NCI-H748 (cell line): ENCODE data around the gene KIF23.
"Not testable (repeated sequence)": the region's sequence is repeated elsewhere in the genome, so short reads cannot be mapped to it uniquely, and the experiment has no call there.

ENCODE experiments used
- DNase-seq: peaks from one replicate; lab custom pipeline; 2025; ENCODE audit not compliant: unreplicated experiment; lab: John Stamatoyannopoulos, UW

KIF23 gene

DNA sequence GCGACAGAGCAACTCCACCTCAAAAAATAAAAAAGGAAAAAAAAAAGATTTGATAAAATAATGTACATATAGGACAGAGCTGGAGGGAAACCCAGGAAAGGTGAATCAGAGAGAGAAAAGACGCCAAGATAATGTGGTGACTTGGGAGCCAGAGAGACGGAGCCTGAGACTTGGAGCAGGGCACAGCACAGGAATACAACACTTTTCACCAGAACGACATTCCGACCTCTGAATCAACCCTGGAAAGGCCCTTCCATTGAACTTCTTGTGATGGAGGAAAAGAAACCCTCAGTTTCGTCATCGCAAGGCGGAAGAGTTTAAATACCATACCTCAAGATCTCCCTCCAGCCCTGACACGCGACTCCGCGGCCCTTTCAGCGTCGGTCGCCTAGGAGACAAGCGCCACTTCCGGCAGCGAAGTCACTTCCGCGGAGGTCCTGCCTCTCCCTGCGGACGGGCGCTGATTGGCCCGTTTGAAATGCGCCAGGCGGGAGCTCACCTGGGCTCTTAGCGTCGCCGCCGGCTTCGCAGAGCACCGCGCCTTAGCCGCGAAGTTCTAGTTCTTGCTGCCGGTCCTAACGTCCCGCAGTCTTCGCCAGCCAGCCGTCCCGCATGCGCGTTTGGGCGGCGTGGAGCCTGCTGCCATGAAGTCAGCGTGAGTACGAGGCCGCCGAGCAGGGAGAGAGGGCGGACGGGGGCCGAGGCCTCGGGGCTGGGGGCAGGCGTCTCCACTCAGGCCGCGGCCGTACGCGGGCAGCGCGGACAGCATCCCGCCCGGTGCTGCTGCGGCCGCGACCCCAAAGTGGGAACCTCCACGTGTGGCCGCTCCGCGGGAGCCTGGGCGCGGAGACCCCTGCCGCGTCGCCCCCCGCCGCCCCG, at the start of gene KIF23:
Gene KIF23 (plus strand): TSS at position 528 of the 879 bp plus-strand sequence. CDS start 117 bp downstream, at position 645.
- peak; percentile 93 for DNase-seq

DNA sequence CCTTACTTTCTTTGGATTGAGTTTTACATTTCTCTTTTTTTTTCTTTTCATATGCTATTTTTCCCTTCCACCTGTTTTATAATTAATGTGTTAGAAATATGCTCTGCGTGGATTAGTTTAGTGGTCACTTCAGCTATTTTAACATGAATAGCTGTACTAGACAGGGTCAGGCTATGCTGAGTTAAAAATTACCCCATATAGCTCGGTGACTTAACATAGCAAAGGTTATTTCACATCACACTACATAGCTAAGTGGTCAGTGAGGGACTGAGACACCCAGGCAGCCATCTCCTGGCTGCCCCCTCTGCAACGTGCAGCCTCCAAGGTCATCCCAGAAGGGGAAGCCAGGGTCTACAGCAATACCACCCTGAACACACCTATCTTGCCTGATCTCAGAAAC, 46.9 kb upstream of the KIF23 start:
- no peak for DNase-seq

DNA sequence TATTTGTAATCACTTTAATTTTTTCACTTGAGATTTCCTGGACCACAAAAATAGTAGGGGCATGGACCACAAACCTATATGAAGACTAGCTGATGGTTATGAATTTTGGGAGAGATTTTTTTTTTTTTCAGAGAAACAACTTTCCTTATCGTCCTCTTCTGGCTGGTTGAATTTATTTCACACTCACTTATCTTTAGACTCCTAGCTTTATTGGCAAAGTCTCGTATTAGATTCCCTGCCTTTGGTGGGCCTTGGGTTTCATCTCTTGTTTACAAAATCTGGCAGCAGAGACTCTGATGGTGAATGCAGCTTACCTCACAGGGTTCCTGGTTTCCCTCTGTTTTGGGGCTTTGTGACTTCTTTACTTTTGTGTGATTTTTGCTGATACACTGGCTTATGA, 44.5 kb upstream of the KIF23 start:
- DNase-seq, result no peak

DNA sequence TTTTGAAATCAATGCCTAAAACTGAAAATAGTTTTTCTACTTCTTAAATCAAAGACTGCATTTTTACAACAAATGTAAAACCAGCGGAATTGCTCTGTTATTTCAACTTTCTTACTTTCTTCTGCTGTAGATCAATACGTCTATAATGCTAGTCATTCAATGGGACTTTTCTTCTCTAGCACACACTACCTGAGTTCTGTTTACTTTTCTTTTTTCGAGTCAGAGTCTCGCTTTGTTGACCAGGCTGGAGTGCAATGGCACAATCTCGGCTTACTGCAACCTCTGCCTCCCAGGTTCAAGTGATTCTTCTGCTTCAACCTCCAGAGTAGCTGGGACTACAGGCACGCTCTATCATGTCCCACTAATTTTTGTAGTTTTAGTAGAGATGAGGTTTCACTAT, 40.7 kb upstream of the KIF23 start:
- DNase-seq, result no peak

DNA sequence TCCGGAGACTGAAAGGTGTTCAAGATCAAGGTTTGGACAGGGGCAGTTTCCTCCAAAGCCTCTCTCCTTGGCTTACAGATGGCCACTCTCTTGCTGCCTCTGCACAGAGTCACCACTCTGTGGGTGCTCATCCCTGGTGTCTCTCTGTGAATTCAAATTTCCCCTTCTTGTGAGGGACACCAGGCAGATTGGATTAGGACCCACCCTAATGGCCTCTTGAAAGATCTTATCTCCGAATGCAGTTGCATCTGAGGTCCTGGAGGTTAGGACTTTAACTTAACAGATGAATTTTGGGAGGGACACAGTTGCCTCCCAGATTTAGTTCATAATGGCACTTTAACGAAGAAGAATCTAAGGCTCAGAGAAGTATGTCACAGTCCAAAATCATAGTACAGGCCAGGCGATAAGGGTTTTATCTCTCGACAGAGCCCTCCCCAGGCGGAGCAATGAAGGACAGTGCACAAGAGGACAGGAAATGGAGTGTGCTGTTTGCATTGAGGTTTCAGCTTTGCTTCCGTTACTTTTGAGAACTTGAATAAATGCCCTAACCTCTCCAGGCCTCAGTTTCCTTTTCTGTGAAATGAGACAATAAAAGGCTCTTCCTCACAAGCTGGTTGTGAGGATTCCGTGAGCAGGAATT, 38.9 kb upstream of the KIF23 start:
- DNase-seq, result no peak

DNA sequence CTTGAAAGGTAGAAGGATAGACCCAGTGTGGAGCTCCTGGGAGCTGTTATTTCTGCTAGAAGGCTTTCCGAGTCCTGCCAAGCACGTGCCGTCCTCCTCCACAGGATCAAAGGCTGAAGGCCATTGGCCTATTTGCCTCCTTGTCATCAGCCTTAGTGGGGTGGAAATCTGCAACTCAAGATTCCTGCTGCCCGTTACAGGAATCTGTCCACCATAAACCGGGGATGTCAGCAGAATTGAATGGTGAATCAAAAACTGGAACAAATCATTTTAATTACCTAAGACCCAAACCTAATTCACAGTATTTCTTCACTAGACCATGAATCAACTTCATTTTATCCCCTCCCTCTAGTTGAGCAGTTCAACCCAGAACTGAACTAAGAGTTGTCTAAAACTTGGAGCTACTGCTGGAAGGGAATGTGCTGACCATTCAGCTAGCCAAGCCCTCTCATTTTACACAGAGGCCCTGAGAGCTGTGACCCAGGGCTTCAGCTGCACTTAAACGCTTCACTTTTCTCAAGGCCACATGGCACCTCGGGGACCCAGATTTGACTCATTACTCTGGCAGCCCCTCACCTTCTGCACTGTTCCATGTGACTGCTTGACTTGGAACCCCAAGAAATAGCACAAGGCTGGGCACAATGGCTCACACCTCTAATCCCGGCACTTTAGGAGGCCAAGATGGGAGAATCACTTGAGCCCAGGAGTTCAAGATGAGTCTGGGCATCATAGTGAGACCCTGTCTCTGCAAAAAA, 36.8 kb upstream of the KIF23 start:
- no peak for DNase-seq

DNA sequence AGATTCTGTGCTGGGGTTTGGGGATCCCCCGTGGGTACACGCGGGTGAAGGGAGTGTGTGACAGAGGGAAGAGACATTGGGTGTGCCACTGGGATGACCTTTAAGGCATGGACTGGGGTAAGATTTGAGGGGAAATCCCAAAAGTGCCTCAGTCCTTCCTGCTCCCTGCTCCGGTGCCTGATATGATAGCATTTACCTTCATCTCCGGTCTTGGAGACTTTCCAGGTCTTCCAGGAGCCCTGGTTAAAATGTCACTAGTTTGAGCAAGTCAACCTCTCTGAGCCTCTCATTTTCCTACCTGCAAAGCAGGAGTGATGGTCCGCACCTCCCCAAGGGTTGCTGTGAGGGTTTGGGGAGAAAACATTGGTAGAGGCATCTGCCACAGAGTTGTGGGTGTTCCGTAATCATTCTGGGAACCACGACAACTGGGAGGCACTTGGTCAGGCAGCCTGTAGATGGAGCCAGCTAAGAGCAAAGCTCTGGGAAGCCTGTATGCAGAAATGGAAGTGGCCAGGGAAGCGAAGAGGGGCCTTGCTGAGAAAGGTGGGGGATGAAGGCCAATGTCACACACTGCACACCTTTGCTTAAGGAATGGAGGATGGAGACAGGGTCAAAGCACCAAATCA, 33.9 kb upstream of the KIF23 start:
- no peak for DNase-seq

DNA sequence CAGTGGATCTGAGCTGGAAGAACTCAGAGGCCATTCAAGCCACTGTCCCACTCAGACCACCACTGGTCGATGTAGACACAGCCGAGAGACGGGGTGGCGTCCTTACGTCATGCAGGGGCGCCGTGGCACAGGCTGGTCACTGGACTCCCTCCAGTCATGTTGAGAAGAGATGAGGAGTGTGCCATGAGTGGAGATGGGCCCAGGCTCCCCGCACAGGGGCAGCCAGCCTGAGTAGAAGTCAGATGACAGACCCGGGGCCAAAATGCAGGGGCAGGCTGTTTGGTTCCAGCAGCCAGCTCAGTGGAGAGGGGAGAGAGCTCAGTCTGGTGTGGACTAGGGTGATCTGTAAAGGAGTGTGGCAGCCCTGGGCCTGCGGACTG, 33.4 kb upstream of the KIF23 start:
- DNase-seq, result no peak

DNA sequence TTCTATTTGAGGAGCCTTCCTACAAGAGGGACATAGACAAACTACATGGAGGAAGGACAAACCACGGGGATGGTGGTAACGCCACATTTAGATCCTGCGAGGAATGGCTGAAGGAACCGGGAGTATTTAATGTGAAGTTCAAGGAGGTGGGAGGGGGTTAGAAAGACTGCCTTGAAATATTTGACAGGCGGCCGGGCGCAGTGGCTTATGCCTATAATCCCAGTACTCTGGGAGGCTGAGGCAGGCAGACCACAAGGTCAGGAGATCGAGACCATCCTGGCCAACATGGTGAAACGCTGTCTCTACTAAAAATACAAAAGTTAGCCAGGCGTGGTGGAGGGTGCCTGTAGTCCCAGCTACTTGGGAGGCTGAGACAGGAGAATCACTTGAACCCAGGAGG, 32.0 kb upstream of the KIF23 start:
- DNase-seq, result not testable (repeated sequence)

DNA sequence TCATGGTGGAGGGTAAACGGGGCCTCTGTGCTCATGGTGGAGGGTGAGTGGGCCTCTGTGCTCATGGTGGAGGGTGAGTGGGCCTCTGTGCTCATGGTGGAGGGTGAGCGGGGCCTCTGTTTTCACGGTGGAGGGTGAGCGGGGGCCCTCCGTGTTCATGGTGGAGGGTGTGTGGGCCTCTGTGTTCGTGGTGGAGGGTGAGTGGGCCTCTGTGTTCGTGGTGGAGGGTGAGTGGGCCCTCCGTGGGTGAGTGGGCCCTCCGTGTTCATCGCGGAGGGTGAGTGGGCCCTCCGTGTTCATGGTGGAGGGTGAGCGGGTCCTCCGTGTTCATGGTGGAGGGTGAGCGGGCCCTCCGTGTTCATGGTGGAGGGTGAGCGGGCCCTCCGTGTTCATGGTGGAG, 30.1 kb upstream of the KIF23 start:
- not testable (repeated sequence) for DNase-seq

DNA sequence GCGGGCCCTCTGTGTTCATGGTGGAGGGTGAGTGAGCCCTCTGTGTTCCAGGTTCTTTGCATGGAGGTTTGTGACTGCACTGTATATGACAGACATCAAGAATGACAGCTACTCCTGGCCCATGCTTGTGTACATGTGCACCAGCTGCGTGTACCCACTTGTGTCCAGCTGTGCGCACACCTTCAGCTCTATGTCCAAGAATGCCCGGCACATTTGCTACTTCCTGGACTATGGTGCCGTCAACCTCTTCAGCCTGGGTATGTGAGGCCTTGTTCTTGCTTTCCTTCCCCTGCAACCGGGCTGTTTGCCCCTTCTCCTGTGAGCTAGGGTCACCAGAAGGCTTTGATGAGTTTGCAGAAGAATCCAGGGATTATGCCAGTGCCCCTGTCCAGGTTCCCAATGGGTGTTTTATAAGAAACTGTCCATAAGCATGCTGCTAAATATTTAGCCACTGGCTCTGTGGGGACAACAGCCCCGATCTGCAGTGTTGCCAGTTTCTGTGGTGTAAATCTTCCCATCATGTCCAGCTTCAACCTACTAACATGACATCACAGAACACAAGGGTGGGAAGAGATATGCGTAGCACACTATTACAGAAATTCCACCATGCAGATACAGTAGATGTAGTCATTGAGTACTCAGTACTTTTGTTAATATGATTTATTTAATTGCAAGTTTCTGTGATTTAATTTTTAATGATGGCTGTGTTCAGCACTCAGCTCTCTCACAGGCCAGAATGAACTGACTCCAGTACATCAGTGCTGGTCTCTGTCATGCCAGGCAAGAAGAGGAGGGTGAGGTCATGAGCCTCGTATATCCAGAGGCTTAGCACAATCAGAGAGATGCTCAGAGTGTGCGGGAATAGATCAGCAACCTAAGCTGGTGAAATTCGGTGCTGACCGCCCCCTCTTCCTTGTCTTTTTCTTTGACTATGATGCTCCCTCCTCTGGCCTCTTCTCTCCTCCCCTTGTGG, 29.2 kb upstream of the KIF23 start:
- DNase-seq, result no peak

DNA sequence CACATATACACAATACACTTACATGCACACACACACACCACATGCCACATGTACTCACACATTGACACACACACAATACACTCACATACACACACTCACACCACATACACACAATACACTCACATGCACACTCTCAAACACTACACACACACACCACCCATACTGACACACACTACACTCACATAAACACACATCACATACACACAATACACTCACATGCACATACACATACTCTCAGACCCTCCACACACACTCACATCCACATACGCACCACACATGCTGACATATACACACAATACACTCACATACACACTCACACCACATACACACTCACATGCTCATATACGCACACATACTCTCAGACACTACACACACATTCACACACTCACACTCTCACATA, 28.3 kb upstream of the KIF23 start:
- DNase-seq, result no peak

DNA sequence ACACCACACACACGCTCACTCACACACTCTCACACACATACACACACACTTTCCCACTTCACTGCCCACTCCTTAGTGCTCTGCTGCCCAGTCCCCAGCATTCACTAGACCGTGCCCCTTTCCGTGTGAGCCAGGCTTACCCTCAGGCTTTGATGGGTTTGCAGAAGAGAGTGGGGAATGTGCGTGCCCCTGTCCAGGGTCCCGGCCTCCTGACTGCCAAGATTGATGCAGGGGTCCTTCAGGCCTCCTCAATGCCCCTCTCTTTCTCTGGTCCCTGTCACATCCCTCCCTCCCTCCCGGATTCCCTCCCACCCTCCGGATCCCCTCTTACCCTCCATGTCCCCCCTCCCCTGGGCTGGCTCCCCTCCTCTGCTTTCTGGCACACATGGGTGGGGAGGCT, 27.9 kb upstream of the KIF23 start:
- DNase-seq, result no peak

DNA sequence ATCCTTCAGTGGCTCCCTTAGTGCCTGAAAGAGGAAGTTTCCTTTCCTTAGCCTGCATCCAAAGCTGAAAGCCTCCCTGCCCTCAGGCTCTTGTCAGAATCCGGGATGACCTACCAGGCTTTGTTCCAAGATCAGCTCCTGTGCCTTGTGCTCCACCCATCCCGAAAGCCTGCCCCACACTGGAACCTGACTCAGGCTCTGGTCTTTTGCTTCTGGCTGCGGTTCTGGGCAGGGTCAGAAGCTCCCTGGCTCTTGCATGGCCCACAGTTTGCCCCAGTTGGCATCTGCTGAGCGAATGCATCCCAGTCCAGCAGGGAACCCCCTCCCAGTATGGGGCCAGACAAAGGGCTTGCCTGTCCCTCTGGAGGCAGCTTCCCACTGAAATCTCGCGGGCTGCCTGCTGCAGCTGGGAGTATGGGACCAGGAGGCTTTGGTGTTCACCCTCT, 25.9 kb upstream of the KIF23 start:
- no peak for DNase-seq

DNA sequence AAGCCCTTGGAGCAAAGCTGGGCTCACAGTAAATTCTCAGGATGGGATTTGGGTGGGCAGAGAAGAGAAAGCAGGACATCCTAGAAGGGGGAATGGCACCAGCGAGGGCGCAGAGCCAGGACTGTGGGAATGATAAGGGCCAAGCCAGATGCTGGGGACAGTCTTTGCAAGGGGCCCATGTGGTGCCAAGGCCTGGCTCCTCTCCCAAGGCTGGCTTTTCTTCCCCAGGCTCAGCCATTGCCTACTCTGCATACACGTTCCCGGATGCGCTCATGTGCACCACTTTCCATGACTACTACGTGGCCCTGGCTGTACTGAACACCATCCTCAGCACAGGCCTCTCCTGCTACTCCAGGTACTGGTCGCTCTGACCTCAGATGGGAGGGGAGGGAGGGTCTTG, 24.7 kb upstream of the KIF23 start:
- DNase-seq, result no peak

DNA sequence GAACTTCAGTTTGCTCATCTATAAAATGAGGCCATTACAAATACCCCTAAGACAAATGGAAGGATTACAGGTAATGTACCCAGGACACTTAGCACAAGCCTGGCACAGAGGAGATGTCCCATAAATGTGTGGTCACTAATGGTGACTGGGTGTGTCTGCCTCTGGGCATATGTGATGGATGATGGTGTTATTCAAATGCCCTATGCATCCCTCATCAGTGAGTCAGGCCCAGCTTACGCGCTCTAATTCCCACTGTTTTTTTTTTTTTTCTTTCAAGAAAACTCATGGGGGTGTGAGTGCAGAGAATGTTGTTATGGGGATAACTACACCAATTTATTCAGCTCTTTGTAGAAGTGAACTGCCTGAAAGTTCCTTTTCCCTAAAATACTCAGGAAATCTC, 23.6 kb upstream of the KIF23 start:
- no peak for DNase-seq

DNA sequence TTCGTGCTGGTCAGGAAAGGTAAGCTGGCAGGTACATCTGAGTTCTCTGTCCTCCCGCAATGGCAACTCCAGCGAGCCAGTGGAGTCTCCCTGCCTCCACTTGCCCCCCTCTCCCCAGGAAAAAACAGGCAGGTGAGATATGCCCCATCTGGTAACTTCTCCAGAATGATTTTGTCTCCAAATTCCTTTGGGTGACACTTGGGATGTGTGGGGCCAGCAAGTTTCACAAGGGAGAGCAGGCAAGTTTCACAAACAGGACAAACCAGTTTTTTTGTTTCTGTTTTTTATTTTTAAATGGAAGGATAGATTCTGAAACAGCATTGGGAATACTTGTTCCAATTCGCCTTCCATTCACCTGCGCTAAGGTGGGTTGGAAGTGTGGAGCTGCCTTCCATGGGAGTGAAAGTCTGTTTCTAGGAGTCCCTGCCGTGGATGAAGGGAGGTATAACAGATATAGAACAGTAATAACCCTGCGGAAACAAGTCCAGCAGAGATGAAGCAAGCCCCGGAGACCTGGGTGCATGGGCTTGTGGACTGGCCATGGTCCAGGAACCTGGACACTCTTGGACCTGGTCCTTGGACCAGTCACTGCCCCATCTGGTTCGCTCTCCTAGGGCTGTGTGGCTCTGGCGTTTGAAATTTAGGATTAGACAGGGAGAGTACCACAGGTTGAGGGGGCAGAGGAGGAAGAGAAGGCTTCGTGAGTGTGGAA, 22.9 kb upstream of the KIF23 start:
- DNase-seq, result no peak

DNA sequence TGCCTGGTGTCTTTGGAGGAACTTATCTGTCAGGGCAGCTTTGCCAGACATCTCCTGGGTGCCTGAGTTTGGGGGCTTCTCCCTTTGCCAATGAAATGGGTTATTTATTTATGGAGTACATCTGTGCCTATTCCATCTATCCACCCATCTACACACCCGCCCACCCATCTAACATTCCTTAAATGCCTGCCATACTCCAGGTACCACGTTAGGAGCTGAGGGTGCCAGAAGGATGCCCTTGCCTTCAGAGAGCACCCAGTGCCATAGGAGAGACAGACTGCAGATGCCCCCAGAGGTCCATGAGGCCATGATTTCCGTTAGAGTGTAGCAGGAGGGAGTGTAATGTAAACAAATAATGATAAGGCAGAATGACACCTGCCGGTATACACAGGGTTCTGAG, 21.8 kb upstream of the KIF23 start:
- peak; percentile 38 for DNase-seq

DNA sequence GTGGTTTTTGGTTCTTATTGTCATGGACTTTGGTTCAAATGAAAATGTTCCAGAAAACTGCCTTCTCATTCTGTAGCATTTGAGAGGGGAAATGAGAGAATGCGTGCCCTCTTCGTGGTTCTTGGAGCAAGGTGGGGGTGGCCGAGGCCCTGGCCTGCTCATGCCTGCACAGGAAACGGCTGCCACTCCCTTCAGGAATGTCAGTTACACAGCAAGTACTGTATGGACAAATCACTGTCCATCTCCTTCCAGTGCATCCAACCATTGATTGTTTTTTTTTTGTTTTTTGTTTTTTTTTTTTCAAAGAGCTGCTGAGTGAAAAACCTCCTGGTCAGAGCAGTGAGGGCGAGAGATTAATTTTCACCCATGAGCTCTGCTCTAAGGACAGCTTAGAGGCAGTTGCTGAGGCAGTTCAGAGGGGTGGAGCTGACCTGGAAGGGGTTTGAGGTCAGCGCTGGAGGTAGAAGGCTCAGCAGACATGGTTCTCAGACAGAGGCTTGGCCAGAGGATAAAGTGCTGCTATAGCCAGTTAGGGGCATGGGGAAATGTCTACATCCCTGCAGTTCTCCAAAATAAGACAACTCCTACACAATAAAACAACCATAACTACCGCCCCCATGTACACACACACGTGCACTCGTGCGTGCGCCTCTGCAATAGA, 20.2 kb upstream of the KIF23 start:
- no peak for DNase-seq
